K562 (cell line): ENCODE measurements around the gene FOLR2. TPM values are rescaled to one million over a fixed set of nuclear protein-coding genes. Genes with fewer than 3 reads are reported as not detected.

Experiments used
- CBFA2T3 ChIP-seq: fragments of 450-650 bp; IDR thresholded peaks from 2 replicates; pipeline ENCODE4 v1.6.1; 2017
- CREM ChIP-seq: IDR thresholded peaks from 2 replicates; pipeline ENCODE4 v1.6.1; 2014; ENCODE audit warnings: antibody characterized with exemption, low read depth
- ETV1 ChIP-seq: fragments of 450-650 bp; conservative IDR thresholded peaks from 2 replicates; pipeline ENCODE4 v1.6.1; 2016; ENCODE audit warnings: missing genetic modification characterization, control low read depth, low read depth, missing compliant biosample characterization
- FOXA1 ChIP-seq: fragments of 450-650 bp; IDR thresholded peaks from 2 replicates; pipeline ENCODE4 v1.6.1; 2016; ENCODE audit warnings: mild to moderate bottlenecking, borderline replicate concordance
- GABPA ChIP-seq: fragments of 200-800 bp; sonication (Bioruptor generic); conservative IDR thresholded peaks from 2 replicates; pipeline ENCODE4 v1.6.1; 2016; ENCODE audit warnings: low read depth, missing genetic modification characterization, missing compliant biosample characterization
- HIVEP1 ChIP-seq: fragments of 250-450 bp; sonication (Bioruptor Pico); IDR thresholded peaks from 2 replicates; pipeline ENCODE4 v1.4.0; 2020; ENCODE audit warnings: mild to moderate bottlenecking
- KDM1A ChIP-seq, 2 experiments: fragments of 450-650 bp; IDR thresholded peaks; 2 replicates each; pipeline ENCODE4 v1.6.1; 2016; ENCODE audit warnings: mild to moderate bottlenecking in 2 of 2
- MEF2A ChIP-seq: IDR thresholded peaks from 2 replicates; pipeline ENCODE4 v1.6.1; 2011; ENCODE audit warnings: low read depth, mild to moderate bottlenecking, low read length, moderate library complexity; ENCODE audit not compliant: control insufficient read depth
- MTF1 ChIP-seq: fragments of 250-450 bp; sonication (Bioruptor Pico); IDR thresholded peaks from 2 replicates; pipeline ENCODE4 v1.9.0; 2021; ENCODE audit warnings: moderate library complexity, mild to moderate bottlenecking, inconsistent platforms, borderline replicate concordance
- PHTF2 ChIP-seq: fragments of 250-450 bp; sonication (Bioruptor Pico); IDR thresholded peaks from 2 replicates; pipeline ENCODE4 v1.5.0; 2021; ENCODE audit warnings: mild to moderate bottlenecking
- SMARCE1 ChIP-seq: fragments of 450-650 bp; IDR thresholded peaks from 2 replicates; pipeline ENCODE4 v1.7.1; 2016; ENCODE audit warnings: mild to moderate bottlenecking
- TEAD4 ChIP-seq, 2 experiments: sonication (generic) in 1 of 2; formaldehyde crosslinking in 1 of 2; IDR thresholded peaks; 2 replicates each; pipeline versions ENCODE4 v1.6.1 to v1.8.0; 2012 to 2022; ENCODE audit warnings: borderline replicate concordance in 1 of 2, inconsistent platforms in 1 of 2, low read length in 1 of 2, mild to moderate bottlenecking in 1 of 2, missing genetic modification reagents in 1 of 2
- U2AF2 ChIP-seq: fragments of 200-400 bp; formaldehyde crosslinking; optimal IDR thresholded peaks from 2 replicates; pipeline ENCODE3; 2017; ENCODE audit warnings: low read depth, mild to moderate bottlenecking, low read length
- ZNF165 ChIP-seq: fragments of 250-450 bp; sonication (Bioruptor Pico); IDR thresholded peaks from 2 replicates; pipeline ENCODE4 v1.4.0; 2020; ENCODE audit warnings: borderline replicate concordance
- ZNF408 ChIP-seq: fragments of 250-450 bp; sonication (Bioruptor Pico); IDR thresholded peaks from 2 replicates; pipeline ENCODE4 v1.4.0; 2020; ENCODE audit warnings: low read depth, mild to moderate bottlenecking, moderate library complexity
- ZSCAN32 ChIP-seq: fragments of 450-650 bp; formaldehyde crosslinking; IDR thresholded peaks from 2 replicates; pipeline ENCODE4 v1.4.0; 2020; ENCODE audit warnings: mild to moderate bottlenecking, moderate library complexity
- polyA plus RNA-seq, 8 experiments: library from polyadenylated mRNA; depleted of rRNA in 4 of 8; stranded (reverse) in 5 of 8; unstranded in 3 of 8; fragments of >200 nt; fragmentation: Nextera tagmentation in 2 of 8; fragmentation: Illumina TruSeq in 1 of 8; extraction: Ambion mirVana in 2 of 8; extraction: Trizol in 1 of 8; gene quantifications; 2 replicates each; pipeline versions ENCODE4 v1.2.1 to v1.2.3, GENCODE V29; 2011 to 2014; ENCODE audit warnings: inconsistent platforms in 1 of 8, missing spikeins in 1 of 8
- total RNA-seq, 7 experiments: library from RNA; depleted of rRNA in 6 of 7; stranded (reverse); fragments of >200 nt in 6 of 7; fragmentation: Illumina TruSeq in 2 of 7; extraction: Trizol in 2 of 7; gene quantifications; 2 replicates each; pipeline versions ENCODE4 v1.2.1 to v1.2.3, GENCODE V29; 2011 to 2021; ENCODE audit warnings: low replicate concordance in 1 of 7
- TF ChIP-seq, protein P1 (sequence below): fragments of 450-650 bp; IDR thresholded peaks from 2 replicates; pipeline ENCODE4 v1.6.1; 2016; ENCODE audit warnings: low read depth
- TF ChIP-seq, protein P2 (sequence below): sonication (generic); formaldehyde crosslinking; IDR thresholded peaks from 2 replicates; pipeline ENCODE4 v1.8.1; 2022; ENCODE audit warnings: missing genetic modification reagents
- TF ChIP-seq, protein P3 (sequence below): fragments of 450-650 bp; IDR thresholded peaks from 2 replicates; pipeline ENCODE4 v1.6.1; 2018; ENCODE audit warnings: mild to moderate bottlenecking, low read depth; ENCODE audit not compliant: partially characterized antibody

Gene FOLR2
- total and polyA plus RNA-seq, 9 of the 15 experiments (the other 6 are each of a cell fraction or from before 2014, with no cell fraction given) = 0.27 TPM; not detected in 8

DNA sequence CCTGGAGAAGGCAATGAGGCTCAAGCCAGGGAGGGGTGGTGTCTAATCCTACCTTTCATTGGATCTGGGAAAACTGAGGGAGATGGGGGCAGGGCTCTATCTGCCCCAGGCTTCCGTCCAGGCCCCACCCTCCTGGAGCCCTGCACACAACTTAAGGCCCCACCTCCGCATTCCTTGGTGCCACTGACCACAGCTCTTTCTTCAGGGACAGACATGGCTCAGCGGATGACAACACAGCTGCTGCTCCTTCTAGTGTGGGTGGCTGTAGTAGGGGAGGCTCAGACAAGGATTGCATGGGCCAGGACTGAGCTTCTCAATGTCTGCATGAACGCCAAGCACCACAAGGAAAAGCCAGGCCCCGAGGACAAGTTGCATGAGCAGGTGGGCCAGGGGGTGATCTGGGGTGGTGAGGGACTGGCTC lies 24.6 kb upstream of the FOLR2 start, which contains the start of gene FOLR1 (continued):
- TF ChIP-seq ETV1 (tag) (0 out of 2 replicates have a peak, but pooled peaks have one; percentile 27), GABPA (tag) (no peak), MEF2A (no peak), PHTF2 (CRISPR knock-in tag) (no peak), MTF1 (CRISPR knock-in tag) (no peak), CREM (0 out of 2 replicates have a peak, but pooled peaks have one; percentile 12), ZNF408 (no peak), TEAD4 (IDR thresholded peaks at IDR 0.05; ENCODE audit: low read length) (peak; percentile 67; the same call in 1 of the 2 replicates), TEAD4 (CRISPR knock-in tag; IDR thresholded peaks at IDR 0.05; ENCODE audit: borderline replicate concordance) (no peak), ZNF165 (no peak), ZSCAN32 (CRISPR knock-in tag) (no peak), U2AF2 (no peak), FOXA1 (no peak), HIVEP1 (CRISPR knock-in tag) (no peak), CBFA2T3 (peak; percentile 33; the same call in 1 of the 2 replicates), KDM1A (IDR thresholded peaks at IDR 0.05) (no peak), SMARCE1 (0 out of 2 replicates have a peak, but pooled peaks have one; percentile 11)
- TF ChIP-seq, protein P1, sequence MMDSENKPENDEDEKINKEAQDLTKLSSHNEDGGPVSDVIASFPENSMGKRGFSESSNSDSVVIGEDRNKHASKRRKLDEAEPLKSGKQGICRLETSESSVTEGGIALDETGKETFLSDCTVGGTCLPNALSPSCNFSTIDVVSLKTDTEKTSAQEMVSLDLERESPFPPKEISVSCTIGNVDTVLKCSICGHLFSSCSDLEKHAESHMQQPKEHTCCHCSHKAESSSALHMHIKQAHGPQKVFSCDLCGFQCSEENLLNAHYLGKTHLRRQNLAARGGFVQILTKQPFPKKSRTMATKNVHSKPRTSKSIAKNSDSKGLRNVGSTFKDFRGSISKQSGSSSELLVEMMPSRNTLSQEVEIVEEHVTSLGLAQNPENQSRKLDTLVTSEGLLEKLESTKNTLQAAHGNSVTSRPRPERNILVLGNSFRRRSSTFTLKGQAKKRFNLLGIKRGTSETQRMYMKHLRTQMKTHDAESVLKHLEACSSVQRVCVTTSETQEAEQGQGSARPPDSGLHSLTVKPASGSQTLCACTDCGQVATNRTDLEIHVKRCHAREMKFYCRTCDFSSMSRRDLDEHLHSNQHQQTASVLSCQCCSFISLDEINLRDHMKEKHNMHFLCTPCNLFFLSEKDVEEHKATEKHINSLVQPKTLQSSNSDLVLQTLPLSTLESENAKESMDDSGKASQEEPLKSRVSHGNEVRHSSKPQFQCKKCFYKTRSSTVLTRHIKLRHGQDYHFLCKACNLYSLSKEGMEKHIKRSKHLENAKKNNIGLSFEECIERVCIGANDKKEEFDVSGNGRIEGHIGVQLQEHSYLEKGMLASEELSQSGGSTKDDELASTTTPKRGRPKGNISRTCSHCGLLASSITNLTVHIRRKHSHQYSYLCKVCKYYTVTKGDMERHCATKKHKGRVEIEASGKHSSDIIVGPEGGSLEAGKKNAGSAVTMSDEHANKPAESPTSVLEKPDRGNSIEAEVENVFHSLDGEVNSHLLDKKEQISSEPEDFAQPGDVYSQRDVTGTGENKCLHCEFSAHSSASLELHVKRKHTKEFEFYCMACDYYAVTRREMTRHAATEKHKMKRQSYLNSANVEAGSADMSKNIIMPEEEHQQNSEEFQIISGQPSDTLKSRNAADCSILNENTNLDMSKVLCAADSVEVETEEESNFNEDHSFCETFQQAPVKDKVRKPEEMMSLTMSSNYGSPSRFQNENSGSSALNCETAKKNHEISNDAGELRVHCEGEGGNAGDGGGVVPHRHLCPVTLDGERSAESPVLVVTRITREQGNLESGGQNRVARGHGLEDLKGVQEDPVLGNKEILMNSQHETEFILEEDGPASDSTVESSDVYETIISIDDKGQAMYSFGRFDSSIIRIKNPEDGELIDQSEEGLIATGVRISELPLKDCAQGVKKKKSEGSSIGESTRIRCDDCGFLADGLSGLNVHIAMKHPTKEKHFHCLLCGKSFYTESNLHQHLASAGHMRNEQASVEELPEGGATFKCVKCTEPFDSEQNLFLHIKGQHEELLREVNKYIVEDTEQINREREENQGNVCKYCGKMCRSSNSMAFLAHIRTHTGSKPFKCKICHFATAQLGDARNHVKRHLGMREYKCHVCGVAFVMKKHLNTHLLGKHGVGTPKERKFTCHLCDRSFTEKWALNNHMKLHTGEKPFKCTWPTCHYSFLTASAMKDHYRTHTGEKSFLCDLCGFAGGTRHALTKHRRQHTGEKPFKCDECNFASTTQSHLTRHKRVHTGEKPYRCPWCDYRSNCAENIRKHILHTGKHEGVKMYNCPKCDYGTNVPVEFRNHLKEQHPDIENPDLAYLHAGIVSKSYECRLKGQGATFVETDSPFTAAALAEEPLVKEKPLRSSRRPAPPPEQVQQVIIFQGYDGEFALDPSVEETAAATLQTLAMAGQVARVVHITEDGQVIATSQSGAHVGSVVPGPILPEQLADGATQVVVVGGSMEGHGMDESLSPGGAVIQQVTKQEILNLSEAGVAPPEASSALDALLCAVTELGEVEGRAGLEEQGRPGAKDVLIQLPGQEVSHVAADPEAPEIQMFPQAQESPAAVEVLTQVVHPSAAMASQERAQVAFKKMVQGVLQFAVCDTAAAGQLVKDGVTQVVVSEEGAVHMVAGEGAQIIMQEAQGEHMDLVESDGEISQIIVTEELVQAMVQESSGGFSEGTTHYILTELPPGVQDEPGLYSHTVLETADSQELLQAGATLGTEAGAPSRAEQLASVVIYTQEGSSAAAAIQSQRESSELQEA = peak; percentile 67
- TF ChIP-seq, protein P2, sequence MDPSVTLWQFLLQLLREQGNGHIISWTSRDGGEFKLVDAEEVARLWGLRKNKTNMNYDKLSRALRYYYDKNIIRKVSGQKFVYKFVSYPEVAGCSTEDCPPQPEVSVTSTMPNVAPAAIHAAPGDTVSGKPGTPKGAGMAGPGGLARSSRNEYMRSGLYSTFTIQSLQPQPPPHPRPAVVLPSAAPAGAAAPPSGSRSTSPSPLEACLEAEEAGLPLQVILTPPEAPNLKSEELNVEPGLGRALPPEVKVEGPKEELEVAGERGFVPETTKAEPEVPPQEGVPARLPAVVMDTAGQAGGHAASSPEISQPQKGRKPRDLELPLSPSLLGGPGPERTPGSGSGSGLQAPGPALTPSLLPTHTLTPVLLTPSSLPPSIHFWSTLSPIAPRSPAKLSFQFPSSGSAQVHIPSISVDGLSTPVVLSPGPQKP (CRISPR knock-in tag) = no peak
- TF ChIP-seq, protein P3, sequence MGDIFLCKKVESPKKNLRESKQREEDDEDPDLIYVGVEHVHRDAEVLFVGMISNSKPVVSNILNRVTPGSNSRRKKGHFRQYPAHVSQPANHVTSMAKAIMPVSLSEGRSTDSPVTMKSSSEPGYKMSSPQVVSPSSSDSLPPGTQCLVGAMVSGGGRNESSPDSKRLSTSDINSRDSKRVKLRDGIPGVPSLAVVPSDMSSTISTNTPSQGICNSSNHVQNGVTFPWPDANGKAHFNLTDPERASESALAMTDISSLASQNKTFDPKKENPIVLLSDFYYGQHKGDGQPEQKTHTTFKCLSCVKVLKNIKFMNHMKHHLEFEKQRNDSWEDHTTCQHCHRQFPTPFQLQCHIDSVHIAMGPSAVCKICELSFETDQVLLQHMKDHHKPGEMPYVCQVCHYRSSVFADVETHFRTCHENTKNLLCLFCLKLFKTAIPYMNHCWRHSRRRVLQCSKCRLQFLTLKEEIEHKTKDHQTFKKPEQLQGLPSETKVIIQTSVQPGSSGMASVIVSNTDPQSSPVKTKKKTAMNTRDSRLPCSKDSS = no peak
